Activated naive CD4-positive, alpha-beta T cell treated with anti-CD3 and anti-CD28 coated beads, Interleukin-2, amount 50 U/mL, for 72 hours (primary cell): Measurements from ENCODE around the gene C2orf76. TPM values are rescaled to one million over a fixed set of nuclear protein-coding genes. Genes with fewer than 3 reads are reported as not detected.
"Not testable (repeated sequence)": the region's sequence is repeated elsewhere in the genome, so short reads cannot be mapped to it uniquely, and the experiment has no call there.

ENCODE experiments used
- ATAC-seq, 2 donors: fragments of 150-1000 bp; cut with Tn5 transposase; 2 replicates each; pipeline ENCODE4 v1.10.0; 2021; ENCODE audit warnings: mild to moderate bottlenecking in 2 of 2, moderate library complexity in 2 of 2
- DNase-seq, 2 donors: peaks; one replicate each; pipeline ENCODE4 v3.0.0; 2021 to 2022; ENCODE audit warnings: low spot score in 2 of 2
- H3K27ac Mint-ChIP-seq, 2 donors: one replicate each; pipeline ENCODE4 v1.8.0; 2022; ENCODE audit warnings: mild to moderate bottlenecking in 2 of 2, mixed read lengths in 2 of 2
- H3K36me3 Mint-ChIP-seq, 2 donors: one replicate each; pipeline ENCODE4 v1.8.0; 2022; ENCODE audit warnings: mixed read lengths in 2 of 2
- H3K9me3 Mint-ChIP-seq, 2 donors: one replicate each; pipeline ENCODE4 v1.8.0; 2022; ENCODE audit warnings: mixed read lengths in 2 of 2
- total RNA-seq, 2 donors: library from RNA; stranded (reverse); gene quantifications; one replicate each; pipeline ENCODE4 v1.2.3, GENCODE V29; 2022

C2orf76 gene
- total RNA-seq, 2 donors from 2014 or later = 6.1 to 31.6 TPM

- ATAC-seq (no peak), DNase-seq (no peak)
- H3K36me3 Mint-ChIP-seq = no peaks in the 10 kb centered on the region
- no peaks in the 10 kb centered on the region for H3K9me3 Mint-ChIP-seq
- no peak overlapping the region for H3K27ac Mint-ChIP-seq
These were observed 74.4 kb downstream of the C2orf76 start for GRCh38 chr2:119292226-119292625.

GRCh38 chr2:119291588-119292167 is 75.0 kb downstream of the C2orf76 start:
- Mint-ChIP-seq H3K9me3 (no peaks in the 10 kb centered on the region), H3K27ac (no peak overlapping the region), H3K36me3 (no peaks in the 10 kb centered on the region)
- DNase-seq = no peak
- ATAC-seq = no peak

- Mint-ChIP-seq H3K9me3 (no peaks in the 10 kb centered on the region), H3K27ac (no peak overlapping the region)
- peak in 1 of 2 donors; percentile 84 for ATAC-seq
These were observed 75.6 kb downstream of the C2orf76 start for GRCh38 chr2:119290859-119291587.

GRCh38 chr2:119289642-119290041 is 77.0 kb downstream of the C2orf76 start:
- DNase-seq (no peak), ATAC-seq (no peak)
- no peaks in the 10 kb centered on the region for H3K36me3 Mint-ChIP-seq
- H3K27ac Mint-ChIP-seq = no peak overlapping the region
- H3K9me3 Mint-ChIP-seq = no peaks in the 10 kb centered on the region

More at GRCh38 chr2:119290859-119291587, 75.6 kb downstream of the C2orf76 start:
- H3K36me3 Mint-ChIP-seq = no peaks in the 10 kb centered on the region
- DNase-seq = peak in 1 of 2 donors; percentile 83

- ATAC-seq (no peak), DNase-seq (no peak)
- no peak overlapping the region for H3K27ac Mint-ChIP-seq
- H3K36me3 Mint-ChIP-seq = no peaks in the 10 kb centered on the region
- H3K9me3 Mint-ChIP-seq = no peaks in the 10 kb centered on the region
These were observed 77.5 kb downstream of the C2orf76 start for GRCh38 chr2:119289093-119289492.

GRCh38 chr2:119288576-119288975 is 78.1 kb downstream of the C2orf76 start:
- ATAC-seq = no peak
- DNase-seq = no peak
- no peak overlapping the region for H3K27ac Mint-ChIP-seq
- H3K36me3 Mint-ChIP-seq = no peaks in the 10 kb centered on the region
- H3K9me3 Mint-ChIP-seq = no peaks in the 10 kb centered on the region

GRCh38 chr2:119286661-119287060 is 80.0 kb downstream of the C2orf76 start:
- no peak for ATAC-seq
- H3K9me3 Mint-ChIP-seq = no peaks in the 10 kb centered on the region
- H3K36me3 Mint-ChIP-seq = no peaks in the 10 kb centered on the region
- no peak for DNase-seq
- H3K27ac Mint-ChIP-seq = no peak overlapping the region

- ATAC-seq = no peak
- no peak for DNase-seq
- Mint-ChIP-seq H3K36me3 (no peaks in the 10 kb centered on the region), H3K9me3 (no peaks in the 10 kb centered on the region), H3K27ac (no peak overlapping the region)
These were observed 82.7 kb downstream of the C2orf76 start for GRCh38 chr2:119283873-119284331.

- Mint-ChIP-seq H3K27ac (no peak overlapping the region), H3K36me3 (no peaks in the 10 kb centered on the region), H3K9me3 (no peaks in the 10 kb centered on the region)
- ATAC-seq (no peak), DNase-seq (no peak)
These were observed 83.6 kb downstream of the C2orf76 start for GRCh38 chr2:119282996-119283511.

GRCh38 chr2:119282146-119282995 is 84.3 kb downstream of the C2orf76 start:
- H3K36me3 Mint-ChIP-seq = no peaks in the 10 kb centered on the region
- ATAC-seq (no peak), DNase-seq (no peak)
- no peak overlapping the region for H3K27ac Mint-ChIP-seq
- H3K9me3 Mint-ChIP-seq = no peaks in the 10 kb centered on the region

GRCh38 chr2:119280680-119281079 is 86.0 kb downstream of the C2orf76 start:
- Mint-ChIP-seq H3K9me3 (no peaks in the 10 kb centered on the region), H3K36me3 (no peaks in the 10 kb centered on the region), H3K27ac (no peak overlapping the region)
- no peak for ATAC-seq
- DNase-seq = no peak

- DNase-seq (no peak), ATAC-seq (no peak)
- no peaks in the 10 kb centered on the region for H3K36me3 Mint-ChIP-seq
- H3K9me3 Mint-ChIP-seq = no peaks in the 10 kb centered on the region
- no peak overlapping the region for H3K27ac Mint-ChIP-seq
These were observed 87.0 kb downstream of the C2orf76 start for GRCh38 chr2:119279666-119280065.

GRCh38 chr2:119278946-119279345 is 87.7 kb downstream of the C2orf76 start:
- H3K36me3 Mint-ChIP-seq = no peaks in the 10 kb centered on the region
- H3K9me3 Mint-ChIP-seq = no peaks in the 10 kb centered on the region
- ATAC-seq (no peak), DNase-seq (no peak)
- H3K27ac Mint-ChIP-seq = no peak overlapping the region

GRCh38 chr2:119278385-119278784 is 88.2 kb downstream of the C2orf76 start:
- not testable (repeated sequence) for H3K27ac Mint-ChIP-seq, H3K36me3 Mint-ChIP-seq, ATAC-seq, H3K9me3 Mint-ChIP-seq, DNase-seq

- DNase-seq (no peak), ATAC-seq (no peak)
- no peak overlapping the region for H3K27ac Mint-ChIP-seq
- peaks cover 0 to 3% of the 10 kb centered on the region in 2 donors for H3K36me3 Mint-ChIP-seq
- H3K9me3 Mint-ChIP-seq = no peaks in the 10 kb centered on the region
These were observed 89.8 kb downstream of the C2orf76 start for GRCh38 chr2:119276864-119277263.

- ATAC-seq (no peak), DNase-seq (no peak)
- no peaks in the 10 kb centered on the region for H3K9me3 Mint-ChIP-seq
- no peak overlapping the region for H3K27ac Mint-ChIP-seq
- peaks cover 0 to 4% of the 10 kb centered on the region in 2 donors for H3K36me3 Mint-ChIP-seq
These were observed 99.0 kb downstream of the C2orf76 start for GRCh38 chr2:119267604-119268003.

- ATAC-seq (no peak), DNase-seq (no peak)
- Mint-ChIP-seq H3K27ac (no peak overlapping the region), H3K36me3 (no peaks in the 10 kb centered on the region), H3K9me3 (no peaks in the 10 kb centered on the region)
These were observed 100.5 kb downstream of the C2orf76 start for GRCh38 chr2:119266091-119266589.
